CD4-positive, alpha-beta T cell treated with Interleukin-15 for 4 hours (primary cell): ENCODE results near the gene TCEAL5.
"Not testable (repeated sequence)": the region's sequence is repeated elsewhere in the genome, so short reads cannot be mapped to it uniquely, and the experiment has no call there.

ENCODE experiments used
- DNase-seq: peaks from one replicate; pipeline ENCODE4 v3.0.0-alpha.2; 2020; ENCODE audit warnings: low spot score

TCEAL5 gene

GRCh38 chrX:103234869-103235268, 41.7 kb downstream of the TCEAL5 start:
- DNase-seq = no peak

- DNase-seq = no peak
These were observed 43.3 kb downstream of the TCEAL5 start for GRCh38 chrX:103233263-103233662.

- not testable (repeated sequence) for DNase-seq
These were observed 50.6 kb downstream of the TCEAL5 start for GRCh38 chrX:103225918-103226317.
